NB4 (cell line): ENCODE data around the gene LIMS1.

Experiments used
- MYC ChIP-seq: IDR thresholded peaks from 2 replicates; pipeline ENCODE4 v1.6.1; 2011; ENCODE audit warnings: low read depth, low read length
- POLR2A ChIP-seq: IDR thresholded peaks from 2 replicates; pipeline ENCODE4 v1.6.1; 2011; ENCODE audit warnings: mild to moderate bottlenecking; ENCODE audit not compliant: insufficient read length; ENCODE audit errors: extremely low read depth
- TF ChIP-seq, protein P1 (sequence below): IDR thresholded peaks from one replicate; pipeline ENCODE4 v1.5.1; 2012; ENCODE audit warnings: low read depth, low read length
- TF ChIP-seq, protein P2 (sequence below): IDR thresholded peaks from 2 replicates; pipeline ENCODE4 v1.6.1; 2011; ENCODE audit warnings: low read depth, low read length

- TF ChIP-seq, protein P1, sequence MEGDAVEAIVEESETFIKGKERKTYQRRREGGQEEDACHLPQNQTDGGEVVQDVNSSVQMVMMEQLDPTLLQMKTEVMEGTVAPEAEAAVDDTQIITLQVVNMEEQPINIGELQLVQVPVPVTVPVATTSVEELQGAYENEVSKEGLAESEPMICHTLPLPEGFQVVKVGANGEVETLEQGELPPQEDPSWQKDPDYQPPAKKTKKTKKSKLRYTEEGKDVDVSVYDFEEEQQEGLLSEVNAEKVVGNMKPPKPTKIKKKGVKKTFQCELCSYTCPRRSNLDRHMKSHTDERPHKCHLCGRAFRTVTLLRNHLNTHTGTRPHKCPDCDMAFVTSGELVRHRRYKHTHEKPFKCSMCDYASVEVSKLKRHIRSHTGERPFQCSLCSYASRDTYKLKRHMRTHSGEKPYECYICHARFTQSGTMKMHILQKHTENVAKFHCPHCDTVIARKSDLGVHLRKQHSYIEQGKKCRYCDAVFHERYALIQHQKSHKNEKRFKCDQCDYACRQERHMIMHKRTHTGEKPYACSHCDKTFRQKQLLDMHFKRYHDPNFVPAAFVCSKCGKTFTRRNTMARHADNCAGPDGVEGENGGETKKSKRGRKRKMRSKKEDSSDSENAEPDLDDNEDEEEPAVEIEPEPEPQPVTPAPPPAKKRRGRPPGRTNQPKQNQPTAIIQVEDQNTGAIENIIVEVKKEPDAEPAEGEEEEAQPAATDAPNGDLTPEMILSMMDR = no peak
- TF ChIP-seq MYC = no peak
- TF ChIP-seq, protein P2, sequence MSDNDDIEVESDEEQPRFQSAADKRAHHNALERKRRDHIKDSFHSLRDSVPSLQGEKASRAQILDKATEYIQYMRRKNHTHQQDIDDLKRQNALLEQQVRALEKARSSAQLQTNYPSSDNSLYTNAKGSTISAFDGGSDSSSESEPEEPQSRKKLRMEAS = no peak
- no peak for TF ChIP-seq POLR2A
These were observed 106.5 kb downstream of the LIMS1 start for GRCh38 chr2:108640731-108641130.
